Islet precursor cell (in vitro differentiated cells): ENCODE data around the gene PRDM2.
A peak's percentile ranks its signal among the peaks of the same experiment; 100 is the strongest.
"Not testable (repeated sequence)": the region's sequence is repeated elsewhere in the genome, so short reads cannot be mapped to it uniquely, and the experiment has no call there.

Source experiments
- DNase-seq: peaks from one replicate; pipeline ENCODE4 v3.0.0-alpha.2; 2018

PRDM2 gene

DNA sequence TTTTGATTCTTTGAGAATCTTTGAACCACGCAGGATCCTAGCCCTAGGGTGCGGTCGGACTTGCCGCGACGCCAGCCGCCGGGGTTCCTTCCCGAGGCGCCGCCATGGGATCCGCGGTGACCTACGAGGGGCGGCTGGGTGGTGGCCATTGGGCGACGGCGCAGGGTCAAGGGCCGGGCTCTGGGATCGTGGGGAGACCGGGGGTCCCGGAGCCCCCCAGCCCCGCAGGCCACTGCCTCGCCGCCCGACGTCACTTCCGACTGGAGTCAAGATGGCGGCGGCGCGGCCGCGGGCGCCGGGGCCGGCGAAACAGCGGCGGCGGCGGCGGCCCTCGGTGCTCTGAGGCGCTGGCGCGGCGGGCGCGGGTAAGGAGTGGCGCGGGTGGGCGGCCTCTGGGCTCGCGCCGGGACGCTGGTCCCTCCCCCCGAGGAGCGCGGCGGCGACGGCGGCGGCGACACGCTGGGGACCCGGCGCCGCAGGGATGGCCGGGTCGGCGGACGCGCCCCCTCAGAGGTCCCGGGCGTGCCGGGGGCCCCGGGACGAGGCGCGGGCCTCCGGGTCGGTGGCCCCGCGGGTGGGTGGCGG, at the start of gene PRDM2:
TSS of gene PRDM2 (plus strand) at position 253 of the 585 bp plus-strand sequence. CDS start 15,418 bp downstream, outside the sequence.
- peak; percentile 64 for DNase-seq

- no peak for DNase-seq
Observed at GRCh38 chr1:13651279-13651678, 48.7 kb upstream of the PRDM2 start.

DNA sequence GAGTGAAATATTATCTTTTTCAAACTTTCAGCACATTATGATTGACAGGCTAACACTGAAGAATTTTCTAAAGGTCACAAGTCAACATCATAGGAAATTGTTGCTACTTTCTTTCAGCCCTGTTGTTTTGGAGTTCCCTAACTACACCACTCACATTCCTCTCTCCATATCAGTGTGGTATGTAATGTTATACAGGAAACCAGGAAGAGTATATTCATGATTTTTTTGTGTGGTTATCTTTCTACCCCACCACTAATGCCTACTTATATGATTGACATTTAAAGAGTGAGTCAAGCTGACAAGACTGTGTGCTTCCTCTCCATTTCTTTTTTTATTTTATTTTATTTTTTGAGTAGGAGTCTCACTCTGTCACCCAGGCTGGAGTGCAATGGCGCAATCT, 47.8 kb upstream of the PRDM2 start:
- no peak for DNase-seq

GRCh38 chr1:13661539-13661938, 38.4 kb upstream of the PRDM2 start:
- no peak for DNase-seq

DNA sequence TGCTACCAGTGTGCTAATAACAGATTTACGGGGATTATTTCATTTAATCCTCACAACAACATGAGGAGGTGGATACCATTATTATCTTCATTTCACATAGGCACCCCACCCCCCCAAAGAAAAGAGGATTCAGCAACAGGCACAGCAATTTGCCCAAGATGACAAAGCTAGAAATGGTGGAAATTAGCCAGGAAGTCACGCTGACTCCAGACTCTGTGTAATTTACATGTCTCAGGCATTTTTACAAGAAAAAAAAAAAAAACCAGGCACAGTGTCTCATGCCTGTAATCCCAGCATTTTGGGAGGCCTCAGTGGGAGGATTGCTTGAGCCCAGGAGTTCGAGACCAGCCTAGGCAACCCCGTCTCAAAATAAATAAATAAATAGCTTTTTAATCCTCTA, 37.5 kb upstream of the PRDM2 start:
- peak; percentile 59 for DNase-seq

GRCh38 chr1:13663969-13664368, 36.0 kb upstream of the PRDM2 start:
- DNase-seq: no peak

- no peak for DNase-seq
Observed at GRCh38 chr1:13664451-13664850, 35.5 kb upstream of the PRDM2 start.

- DNase-seq: no peak
Observed at GRCh38 chr1:13666317-13666716, 33.7 kb upstream of the PRDM2 start.

DNA sequence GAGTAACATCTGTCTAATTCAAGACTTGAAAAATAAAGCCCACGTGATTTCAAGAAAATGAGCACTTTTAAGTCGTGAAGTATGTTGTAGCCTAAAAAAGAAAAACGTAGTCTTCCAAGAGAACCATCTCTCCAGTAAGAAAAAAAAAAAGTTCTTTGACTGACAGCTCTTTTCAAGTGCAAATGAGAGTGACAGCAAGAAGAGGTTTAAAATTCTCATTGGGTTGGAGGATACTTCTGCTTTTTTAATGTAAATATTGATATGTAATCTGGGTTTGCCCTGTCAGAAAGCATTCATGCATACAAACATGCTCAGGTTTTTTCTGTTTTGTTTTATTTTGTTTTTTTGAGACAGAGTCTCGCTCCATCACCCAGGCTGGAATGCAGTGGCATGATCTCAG, 32.3 kb upstream of the PRDM2 start:
- no peak for DNase-seq

GRCh38 chr1:13674377-13674776, 25.6 kb upstream of the PRDM2 start:
- no peak for DNase-seq

DNA sequence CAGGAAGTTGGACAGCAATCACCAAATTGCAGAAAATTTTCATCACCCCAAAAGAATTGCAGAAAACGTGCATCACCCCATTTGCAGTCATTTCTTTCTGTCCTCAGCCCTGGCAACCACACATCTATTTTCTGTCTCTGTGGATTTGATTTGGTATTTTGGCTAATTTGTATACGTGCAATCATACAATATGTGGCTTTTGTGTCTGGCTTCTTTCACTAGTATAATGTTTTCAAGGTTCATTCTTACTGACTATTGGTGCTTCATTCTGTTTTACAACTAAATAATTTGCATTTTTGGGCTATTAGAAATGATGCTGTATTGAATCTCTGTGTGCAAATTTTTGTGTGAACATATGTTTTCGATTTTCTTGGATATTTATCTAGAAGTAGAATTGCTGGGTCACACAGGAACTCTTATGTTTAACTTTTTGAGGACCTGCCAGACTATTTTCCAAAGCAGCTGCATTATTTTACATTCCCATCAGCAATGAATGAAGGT, 24.8 kb upstream of the PRDM2 start:
- DNase-seq: no peak

DNA sequence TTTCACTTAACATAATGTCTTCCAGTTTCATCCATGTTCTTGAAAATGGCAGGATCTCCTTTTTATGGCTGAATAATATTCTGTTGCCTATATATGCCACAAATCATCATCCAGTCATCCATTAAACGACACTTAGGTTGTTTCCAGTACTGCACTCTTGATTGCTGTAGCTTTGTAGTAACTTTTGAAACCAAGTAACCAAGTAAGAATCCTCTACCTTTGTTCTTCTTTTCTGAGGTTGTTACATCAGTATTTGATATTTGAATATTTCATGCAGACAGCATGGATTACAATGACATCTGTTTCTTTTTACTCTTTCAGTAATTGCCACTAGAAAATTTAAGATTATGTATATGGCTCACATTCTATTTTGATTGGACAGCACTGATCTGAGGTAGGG, 22.1 kb upstream of the PRDM2 start:
- DNase-seq: no peak

DNA sequence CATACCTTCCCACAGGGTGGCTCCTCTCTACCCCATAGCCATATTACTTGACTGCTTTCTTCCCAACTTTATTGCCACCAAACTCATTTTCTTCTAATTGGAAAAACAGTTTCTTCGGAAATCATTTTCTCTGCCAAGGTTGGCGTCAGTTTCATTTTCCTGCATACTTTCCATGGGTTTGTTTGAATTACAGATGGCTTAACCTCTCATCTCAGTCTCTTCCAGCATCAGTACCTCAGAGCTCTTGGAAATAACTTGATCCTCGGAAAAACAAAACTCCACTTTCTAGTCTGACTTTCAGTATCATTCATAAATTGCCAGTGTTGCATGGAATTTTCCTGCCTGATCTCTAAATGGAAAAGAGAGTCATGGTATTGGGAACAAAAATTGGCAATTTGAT, 20.3 kb upstream of the PRDM2 start:
- no peak for DNase-seq

DNA sequence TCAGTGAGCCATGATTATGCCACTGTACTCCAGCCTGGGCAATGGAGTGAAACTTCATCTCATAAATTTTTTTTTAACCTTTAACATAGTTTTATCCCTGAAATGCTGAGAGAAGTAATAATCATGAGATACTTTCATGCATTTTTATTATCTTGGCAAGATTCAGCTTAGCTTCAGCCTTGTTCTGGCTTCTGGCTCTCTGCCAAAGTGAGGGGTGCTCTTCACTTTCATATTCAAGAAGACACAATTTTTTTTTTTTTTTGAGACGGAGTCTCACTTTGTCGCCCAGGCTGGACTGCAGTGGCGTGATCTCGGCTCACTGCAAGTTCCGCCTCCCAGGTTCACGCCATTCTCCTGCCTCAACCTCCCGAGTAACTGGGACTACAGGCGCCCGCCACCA, 19.4 kb upstream of the PRDM2 start:
- DNase-seq: not testable (repeated sequence)

DNA sequence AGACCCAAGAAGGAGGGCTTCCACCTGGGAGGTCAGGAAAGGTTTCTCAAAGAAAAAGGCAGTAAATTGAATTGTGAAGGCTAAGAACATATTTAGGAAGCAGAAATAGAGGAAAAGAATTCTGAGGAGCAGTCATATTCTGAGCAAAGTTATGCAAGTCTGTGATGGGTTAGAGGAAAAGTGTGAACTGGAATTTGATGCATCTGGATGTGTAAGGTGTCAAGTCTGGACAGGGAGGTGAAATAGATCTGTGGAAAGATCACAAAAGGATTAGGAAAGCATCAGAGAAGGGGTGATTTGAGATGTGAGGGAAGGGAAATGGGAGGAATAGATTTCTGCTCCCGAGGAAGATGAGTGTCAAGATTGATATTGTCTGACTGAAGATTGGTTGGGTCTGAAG, 18.1 kb upstream of the PRDM2 start:
- DNase-seq: no peak

GRCh38 chr1:13682444-13682843, 17.5 kb upstream of the PRDM2 start:
- DNase-seq: no peak

DNA sequence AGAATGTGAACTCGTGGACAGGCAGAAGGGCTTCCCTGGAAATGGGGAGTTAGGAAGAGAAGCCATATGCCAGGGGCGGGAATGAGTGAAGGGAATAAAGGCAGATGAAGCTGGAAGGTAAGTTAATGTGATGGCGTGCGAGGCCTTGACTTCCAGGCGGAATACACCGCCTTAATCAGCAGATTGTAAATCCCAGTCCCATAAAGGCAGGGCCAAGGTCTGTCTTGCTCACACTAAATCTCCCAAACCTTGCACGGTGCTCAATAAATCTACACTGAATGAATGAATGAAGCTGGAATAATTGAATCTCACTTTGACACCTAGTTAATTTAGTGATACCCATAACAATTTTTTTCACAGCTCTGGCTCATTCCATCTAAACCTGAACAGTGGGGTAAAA, 16.8 kb upstream of the PRDM2 start:
- no peak for DNase-seq

DNA sequence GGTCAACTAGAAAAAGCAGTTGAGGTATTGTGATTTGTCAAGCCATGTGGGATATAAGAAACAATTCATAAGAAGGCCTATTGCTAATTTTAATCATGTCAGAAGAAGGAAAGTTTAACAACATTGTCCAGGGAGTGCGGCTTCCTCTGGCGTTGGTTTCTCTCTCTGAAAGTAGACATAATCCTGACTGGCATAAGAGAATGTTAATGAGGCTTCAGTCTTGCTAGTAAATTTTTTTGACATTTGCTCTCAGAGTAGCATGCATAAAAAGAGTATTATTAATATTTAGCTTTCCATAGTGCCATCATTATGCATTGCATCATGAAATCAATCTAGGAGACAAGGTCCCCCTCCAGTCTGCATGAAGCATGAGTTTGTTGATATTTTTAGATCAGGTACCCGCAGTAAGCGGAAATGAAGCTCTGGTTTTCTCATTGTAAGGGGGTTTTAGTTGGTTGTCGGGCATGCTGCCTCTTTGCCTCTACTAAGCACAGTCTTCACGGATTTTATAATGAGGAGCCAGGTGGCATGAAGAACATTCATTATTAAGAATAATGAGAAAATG, 12.8 kb upstream of the PRDM2 start:
- DNase-seq: no peak

- DNase-seq: not testable (repeated sequence)
Observed at GRCh38 chr1:13693094-13693493, 6.9 kb upstream of the PRDM2 start.

DNA sequence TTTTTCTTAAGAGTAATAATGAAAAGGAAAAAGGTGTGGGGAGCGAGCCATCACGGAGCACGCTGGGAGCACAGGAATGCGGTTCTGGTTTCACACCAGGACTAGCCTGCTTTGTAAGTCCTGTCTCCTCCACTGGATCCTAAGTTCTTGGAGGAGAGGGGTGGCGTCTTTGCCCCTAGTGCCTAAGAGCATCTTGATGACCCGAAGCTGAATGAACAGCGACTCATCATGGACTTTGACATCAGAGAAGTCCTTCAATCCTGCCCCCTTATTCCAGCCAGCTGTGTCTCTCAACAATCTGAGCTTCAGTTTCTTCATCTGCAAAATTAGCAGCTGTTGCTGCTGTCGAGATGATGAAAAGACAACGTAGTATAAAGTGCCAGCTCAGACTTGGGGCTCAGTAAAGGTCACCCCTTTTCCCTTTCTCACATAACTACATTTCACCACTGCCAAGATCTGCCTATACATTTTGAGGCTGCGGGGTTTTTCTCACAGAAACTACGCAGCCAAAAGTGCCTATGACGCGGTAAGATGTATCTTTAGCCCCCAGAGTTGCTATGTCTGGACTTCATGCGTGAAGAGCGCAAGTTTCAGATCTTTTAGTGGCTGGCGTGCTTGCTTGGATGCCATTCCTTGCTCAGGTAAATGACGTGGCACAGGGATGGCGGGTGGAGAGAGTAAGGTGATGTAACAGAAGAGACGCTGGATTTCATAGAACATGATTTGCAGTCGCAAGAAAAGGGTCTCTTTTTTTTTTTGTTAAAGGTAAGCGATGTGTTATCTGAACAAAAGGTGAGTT, 4.9 kb upstream of the PRDM2 start:
- peak; percentile 71 for DNase-seq

DNA sequence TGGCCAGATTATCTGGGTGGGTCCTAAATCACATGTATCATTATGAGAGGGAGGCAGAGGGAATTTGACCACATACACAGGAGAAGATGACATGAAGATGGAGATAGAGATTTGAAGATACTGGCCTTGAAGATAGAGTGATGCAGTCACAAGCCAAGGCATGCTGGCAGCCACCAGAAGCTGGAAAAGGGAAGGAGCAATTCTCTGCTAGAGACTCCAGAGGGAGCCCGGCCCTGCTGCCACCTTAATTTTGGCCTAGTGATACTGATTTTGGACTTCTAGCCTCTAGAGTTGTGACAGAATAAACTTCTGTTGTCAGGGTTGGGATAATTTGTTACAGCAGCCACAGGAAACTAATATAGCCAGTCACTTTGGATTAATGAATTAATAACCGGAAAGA, 2.2 kb upstream of the PRDM2 start:
- DNase-seq: no peak

- DNase-seq: no peak
Observed at GRCh38 chr1:13699510-13699909, 478 bp upstream of the PRDM2 start.

DNA sequence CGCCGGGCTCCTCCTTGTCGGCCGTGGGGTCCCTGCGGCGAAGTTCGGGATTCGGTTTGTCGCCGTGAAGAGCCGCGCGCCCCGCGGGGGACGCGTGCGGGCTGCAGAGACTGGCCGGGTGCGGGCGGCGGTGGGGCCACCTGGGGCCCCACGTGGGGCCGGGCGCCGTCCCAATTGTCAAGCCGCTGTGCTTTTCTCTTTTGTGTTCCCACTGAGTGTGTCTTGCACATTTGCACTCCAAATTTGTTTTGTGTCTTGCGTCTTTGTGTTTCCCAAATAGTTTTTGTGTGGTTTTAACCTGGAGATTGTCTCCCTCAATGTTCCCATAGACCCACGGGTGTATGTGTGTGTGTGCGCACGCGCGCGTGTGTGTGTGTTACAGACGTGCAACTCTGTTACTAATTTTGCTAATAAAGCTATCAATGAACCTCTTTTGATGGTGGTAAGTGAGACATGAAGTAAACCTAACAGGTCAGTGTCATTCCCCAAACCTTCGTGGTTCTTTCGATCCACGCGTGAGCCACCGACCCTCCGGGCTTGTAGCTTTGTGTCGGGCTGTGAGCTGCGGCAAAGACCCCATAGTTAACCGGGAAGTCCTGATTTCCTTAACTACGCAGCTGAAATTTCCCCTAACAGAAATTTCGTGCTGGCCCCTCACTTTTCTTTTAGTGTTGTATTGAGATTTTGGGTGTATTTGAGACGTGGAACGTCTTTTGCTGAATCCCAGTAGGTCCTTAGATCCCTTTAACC, 708 bp downstream of the PRDM2 start:
- no peak for DNase-seq

DNA sequence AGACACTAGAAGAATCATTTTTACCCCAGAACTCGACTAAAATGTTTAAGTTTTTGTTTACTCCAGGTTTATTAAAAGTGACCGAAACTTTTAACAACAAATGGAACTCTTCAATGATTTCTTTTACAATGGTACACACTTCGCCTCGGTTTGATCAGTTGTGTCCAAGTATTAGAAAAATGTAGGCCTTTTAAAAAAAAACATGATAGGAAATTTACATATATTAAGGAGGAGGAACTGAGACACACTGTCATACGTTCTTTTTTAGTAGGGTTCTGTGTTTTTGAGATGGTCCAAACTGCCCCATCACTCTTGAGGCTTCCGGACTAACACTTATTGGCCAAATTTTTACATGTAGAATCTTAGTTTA, 1.3 kb downstream of the PRDM2 start:
- DNase-seq: no peak
